OCI-LY1 (cell line): ENCODE data around the gene PARD3B.

Source experiments
- EZH2 ChIP-seq: fragments of 200-600 bp; sonication (generic), shearing (Covaris generic); IDR thresholded peaks from 2 replicates; pipeline ENCODE4 v1.8.0; 2017; ENCODE audit warnings: borderline replicate concordance, mixed run types, mild to moderate bottlenecking, antibody characterized with exemption, low read length, moderate library complexity, mixed read lengths
- TF ChIP-seq, protein P1 (sequence below): fragments of 200-600 bp; sonication (generic), shearing (Covaris generic); IDR thresholded peaks from 2 replicates; pipeline ENCODE4 v1.5.1; 2017; ENCODE audit warnings: mild to moderate bottlenecking, antibody characterized with exemption, low read length, moderate library complexity, mixed read lengths

DNA sequence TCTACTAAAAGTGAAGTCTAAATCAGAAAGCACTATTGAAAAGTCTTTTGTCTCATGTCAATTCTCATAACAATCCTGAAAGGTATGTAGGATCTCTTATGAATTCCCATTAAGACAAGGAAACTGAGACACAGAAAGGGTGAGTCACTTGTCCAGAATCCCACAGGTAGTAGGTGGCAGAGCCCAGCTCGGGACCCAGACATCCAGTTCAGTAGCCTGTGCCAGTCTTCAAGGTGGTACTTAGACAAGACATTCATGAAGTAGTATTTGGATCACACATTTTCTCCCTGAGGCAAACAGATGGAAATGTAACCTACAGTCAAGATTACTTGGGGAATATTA is 14.8 kb upstream of the PARD3B start:
- TF ChIP-seq, protein P1, sequence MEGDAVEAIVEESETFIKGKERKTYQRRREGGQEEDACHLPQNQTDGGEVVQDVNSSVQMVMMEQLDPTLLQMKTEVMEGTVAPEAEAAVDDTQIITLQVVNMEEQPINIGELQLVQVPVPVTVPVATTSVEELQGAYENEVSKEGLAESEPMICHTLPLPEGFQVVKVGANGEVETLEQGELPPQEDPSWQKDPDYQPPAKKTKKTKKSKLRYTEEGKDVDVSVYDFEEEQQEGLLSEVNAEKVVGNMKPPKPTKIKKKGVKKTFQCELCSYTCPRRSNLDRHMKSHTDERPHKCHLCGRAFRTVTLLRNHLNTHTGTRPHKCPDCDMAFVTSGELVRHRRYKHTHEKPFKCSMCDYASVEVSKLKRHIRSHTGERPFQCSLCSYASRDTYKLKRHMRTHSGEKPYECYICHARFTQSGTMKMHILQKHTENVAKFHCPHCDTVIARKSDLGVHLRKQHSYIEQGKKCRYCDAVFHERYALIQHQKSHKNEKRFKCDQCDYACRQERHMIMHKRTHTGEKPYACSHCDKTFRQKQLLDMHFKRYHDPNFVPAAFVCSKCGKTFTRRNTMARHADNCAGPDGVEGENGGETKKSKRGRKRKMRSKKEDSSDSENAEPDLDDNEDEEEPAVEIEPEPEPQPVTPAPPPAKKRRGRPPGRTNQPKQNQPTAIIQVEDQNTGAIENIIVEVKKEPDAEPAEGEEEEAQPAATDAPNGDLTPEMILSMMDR, result no peak
- TF ChIP-seq EZH2, result no peak
